G401.6 (cell line): ENCODE measurements around the gene CAMSAP3.

Source experiments
- FAIRE-seq: peaks from 2 replicates; lab custom pipeline; 2012; peaks lifted over from hg19 to GRCh38; lab: Jason Lieb, UNC

Gene CAMSAP3

GRCh38 chr19:7648265-7649014 is 52.8 kb downstream of the CAMSAP3 start:
- no peak for FAIRE-seq

- FAIRE-seq = no peak
These were observed 54.5 kb downstream of the CAMSAP3 start for GRCh38 chr19:7650148-7650547.

- FAIRE-seq = peak; percentile 89
These were observed 56.5 kb downstream of the CAMSAP3 start for GRCh38 chr19:7652061-7652641.

DNA sequence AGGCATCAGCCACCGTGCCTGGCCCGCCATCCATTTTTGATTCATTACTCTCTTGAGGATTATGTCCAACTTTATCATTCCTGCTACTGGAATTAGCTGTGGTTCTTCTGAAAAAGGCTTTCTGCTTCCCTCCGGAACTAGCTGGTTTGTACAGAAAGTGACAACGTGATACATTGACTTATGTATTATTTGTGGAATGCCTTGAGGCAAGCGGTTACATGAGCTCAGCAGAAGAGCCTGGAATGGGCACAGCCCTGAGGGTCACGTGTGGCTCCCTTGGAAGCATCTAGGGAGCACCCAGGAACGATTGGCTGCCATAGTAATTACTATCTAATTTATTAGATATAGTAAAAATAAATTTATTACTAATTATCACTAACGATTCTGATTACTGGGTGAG is 58.7 kb downstream of the CAMSAP3 start:
- no peak for FAIRE-seq

DNA sequence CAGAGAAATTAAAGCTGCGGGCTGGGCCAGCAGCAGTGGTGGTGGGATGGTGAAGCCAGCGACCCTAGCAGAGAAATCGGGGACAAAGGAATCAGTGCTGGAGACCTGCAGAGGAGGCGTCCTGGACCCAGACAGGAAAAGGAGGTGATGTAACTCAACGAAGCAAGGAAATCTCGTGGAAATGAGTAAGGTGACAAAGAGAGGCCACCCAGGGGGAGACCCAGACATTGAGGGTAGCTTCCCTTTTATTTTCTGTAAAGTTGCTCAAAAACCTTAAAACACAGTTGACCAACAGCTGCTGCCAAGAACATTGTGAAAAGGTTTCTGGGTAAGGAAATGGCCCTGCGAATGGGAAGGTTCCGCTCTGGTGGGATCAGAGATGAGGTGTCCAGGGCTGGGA is 59.9 kb downstream of the CAMSAP3 start:
- no peak for FAIRE-seq

DNA sequence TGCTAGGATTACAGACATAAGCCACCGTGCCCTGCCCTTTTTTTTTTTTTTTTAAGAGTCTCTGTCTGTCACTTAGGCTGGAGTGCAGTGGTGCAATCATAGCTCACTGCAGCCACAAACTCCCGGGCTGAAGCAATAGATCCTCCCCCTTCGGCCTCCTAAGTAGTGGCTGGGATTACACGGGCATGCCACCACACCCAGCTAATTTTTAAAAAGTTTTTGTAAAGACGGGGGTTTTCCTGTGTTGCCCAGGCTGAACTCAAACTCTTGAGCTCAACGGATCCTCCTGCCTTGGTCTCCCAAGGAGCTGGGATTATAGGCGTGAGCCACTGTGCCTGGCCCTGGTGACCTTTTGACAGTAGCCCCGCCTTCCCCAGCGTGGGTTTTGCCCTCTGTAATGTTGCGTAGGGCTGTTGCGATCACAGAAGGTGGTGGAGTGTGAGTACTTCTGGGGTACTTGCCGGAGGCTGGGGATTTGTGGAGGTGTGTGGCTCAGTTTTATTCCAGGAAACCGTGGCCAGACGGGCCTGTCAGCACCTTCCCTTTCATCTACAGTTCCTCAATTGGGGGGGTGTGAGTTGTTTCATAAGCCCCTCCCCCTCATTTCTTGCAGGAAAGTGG is 61.6 kb downstream of the CAMSAP3 start:
- no peak for FAIRE-seq

GRCh38 chr19:7658219-7658686 is 62.6 kb downstream of the CAMSAP3 start:
- no peak for FAIRE-seq

DNA sequence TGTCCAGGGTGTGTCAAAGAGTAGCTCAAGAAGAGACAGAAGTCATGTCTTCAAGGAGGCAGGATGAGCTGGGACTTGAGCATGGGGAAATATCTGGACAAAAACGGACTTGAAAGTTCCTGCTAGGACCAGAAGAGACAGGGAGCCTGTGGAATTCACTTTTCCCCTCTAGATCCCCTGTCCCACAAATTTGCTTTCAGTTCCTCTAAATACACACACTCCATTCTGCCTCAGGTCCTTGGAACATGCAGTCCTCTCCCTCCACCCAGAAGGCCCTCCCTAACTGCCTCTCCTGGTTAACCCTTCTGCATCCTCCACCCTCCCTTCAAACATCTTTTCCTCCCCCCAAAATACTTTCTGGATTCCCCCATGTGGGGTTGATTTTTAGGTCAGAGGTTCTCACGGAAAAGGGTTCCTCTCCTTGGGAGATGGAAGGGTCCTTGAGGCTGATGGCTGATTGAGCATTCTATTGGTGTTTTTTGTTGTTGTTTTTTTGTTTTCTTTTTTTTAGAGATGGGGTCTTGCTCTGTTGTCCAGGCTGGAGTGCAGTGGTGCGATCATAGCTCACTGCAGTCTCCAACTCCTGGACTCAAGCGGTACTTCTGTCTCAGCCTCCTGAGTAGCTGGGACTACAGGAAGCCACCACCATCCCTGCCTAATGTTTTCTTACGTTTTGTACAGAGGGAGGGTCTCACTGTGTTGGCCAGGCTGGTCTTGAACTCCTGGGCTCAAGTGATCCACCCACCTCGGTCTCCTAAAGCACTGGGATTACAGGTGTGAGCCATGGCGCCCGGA is 66.3 kb downstream of the CAMSAP3 start:
- no peak for FAIRE-seq

DNA sequence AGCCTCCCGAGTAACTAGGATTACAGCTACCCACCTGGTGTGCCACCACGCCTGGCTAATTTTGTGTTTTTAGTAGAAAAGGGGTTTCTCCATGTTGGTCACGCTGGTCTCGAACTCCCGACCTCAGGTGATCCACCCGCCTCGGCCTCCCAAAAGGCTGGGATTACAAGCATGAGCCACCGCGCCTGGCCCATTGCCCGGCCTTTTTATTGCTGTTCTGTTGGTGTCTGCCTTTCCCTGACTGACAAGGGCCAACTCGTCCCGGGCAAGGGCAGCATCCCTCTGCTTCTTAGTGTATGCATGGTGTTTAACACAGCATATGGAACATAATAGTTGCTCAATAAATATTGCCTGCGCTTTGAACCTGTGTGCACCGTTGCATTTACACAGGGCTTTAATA is 67.0 kb downstream of the CAMSAP3 start:
- FAIRE-seq = no peak

DNA sequence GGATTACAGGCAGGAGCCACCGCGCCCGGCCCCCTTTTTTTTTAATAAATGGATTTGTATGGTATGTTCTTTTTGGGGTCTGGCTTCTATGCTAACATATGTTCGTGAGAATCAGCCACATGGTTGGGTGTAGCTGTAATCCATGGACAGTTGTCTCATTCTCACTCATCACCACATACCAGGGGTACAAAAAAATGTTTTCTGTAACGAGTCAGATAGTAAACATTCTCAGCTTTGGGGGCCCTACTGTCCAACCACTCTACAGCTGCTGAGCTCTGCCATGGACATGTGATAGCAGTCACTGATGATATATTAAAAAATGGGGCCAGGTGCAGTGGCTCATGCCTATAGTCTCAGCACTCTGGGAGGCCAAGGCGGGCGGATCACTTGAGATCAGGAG is 68.0 kb downstream of the CAMSAP3 start:
- FAIRE-seq = no peak

GRCh38 chr19:7665076-7665475 is 69.4 kb downstream of the CAMSAP3 start:
- no peak for FAIRE-seq
